SK-N-SH (cell line): ENCODE results near the gene SYT1. TPM values are rescaled to one million over a fixed set of nuclear protein-coding genes. Genes with fewer than 3 reads are reported as not detected.

Experiments used
- CTCF ChIA-PET: fragments of 300-600, 350-600 bp; formaldehyde crosslinking; extraction: SDS; loops from one replicate; lab custom pipeline; 2021; lab: Yijun Ruan, JAX
- POLR2A ChIA-PET: fragments of 350-600 bp; sonication (Branson Sonifier 250); formaldehyde crosslinking; extraction: SDS; loops from one replicate; lab custom pipeline; 2020; ENCODE audit warnings: antibody characterized with exemption, inconsistent platforms; lab: Yijun Ruan, JAX
- DNase-seq: peaks from one replicate; pipeline ENCODE4 v3.0.0; 2012
- H2AFZ ChIP-seq: fragments of 200-600 bp; sonication (generic); 2 replicates; pipeline ENCODE4 v1.8.1; 2016; ENCODE audit warnings: antibody characterized with exemption, mild to moderate bottlenecking, low read depth
- H3F3A ChIP-seq: fragments of 200-600 bp; sonication (generic); replicated peaks from 2 replicates; pipeline ENCODE3; 2016; ENCODE audit warnings: antibody characterized with exemption, mild to moderate bottlenecking; ENCODE audit not compliant: insufficient read depth
- H3K27ac ChIP-seq, 2 experiments: fragments of 200-500 bp in 1 of 2; fragments of 200-600 bp in 1 of 2; sonication (Bioruptor generic) in 1 of 2; sonication (generic), shearing (Covaris generic) in 1 of 2; 2 replicates each; pipeline versions ENCODE4 v1.5.1 to v1.6.1; 2014 to 2016; ENCODE audit warnings: low read depth in 2 of 2, inconsistent platforms in 1 of 2, low read length in 1 of 2, mild to moderate bottlenecking in 1 of 2, mixed read lengths in 1 of 2
- H3K27me3 ChIP-seq: fragments of 200-600 bp; sonication (generic), shearing (Covaris generic); 2 replicates; pipeline ENCODE4 v1.6.1; 2016; ENCODE audit warnings: mixed run types; ENCODE audit not compliant: insufficient read depth
- H3K36me3 ChIP-seq, 2 experiments: fragments of 200-500 bp in 1 of 2; fragments of 200-600 bp in 1 of 2; sonication (Bioruptor generic) in 1 of 2; sonication (generic) in 1 of 2; replicated peaks in 1 of 2; 2 replicates each; pipeline versions ENCODE3 to v1.5.1; 2014 to 2016; ENCODE audit warnings: low read length in 1 of 2, mild to moderate bottlenecking in 1 of 2; ENCODE audit not compliant: insufficient read depth in 2 of 2, control insufficient read depth in 1 of 2
- H3K4me1 ChIP-seq, 2 experiments: fragments of 200-500 bp in 1 of 2; fragments of 200-600 bp in 1 of 2; sonication (Bioruptor generic) in 1 of 2; sonication (generic), shearing (Covaris generic) in 1 of 2; 2 replicates each; pipeline versions ENCODE4 v1.5.1 to v1.6.1; 2014 to 2016; ENCODE audit warnings: low read depth in 1 of 2, low read length in 1 of 2, mixed run types in 1 of 2; ENCODE audit not compliant: insufficient read depth in 2 of 2, control insufficient read depth in 1 of 2
- H3K4me2 ChIP-seq: fragments of 200-600 bp; sonication (generic), shearing (Covaris generic); 2 replicates; pipeline ENCODE4 v1.6.1; 2017; ENCODE audit warnings: mixed run types
- H3K4me3 ChIP-seq, 2 experiments: fragments of 200-500 bp in 1 of 2; fragments of 200-600 bp in 1 of 2; sonication (Bioruptor generic) in 1 of 2; sonication (generic), shearing (Covaris generic) in 1 of 2; 2 replicates each; pipeline versions ENCODE4 v1.5.1 to v1.8.1; 2014 to 2016; ENCODE audit warnings: low read depth in 2 of 2, inconsistent platforms in 1 of 2, low read length in 1 of 2, mild to moderate bottlenecking in 1 of 2, mixed read lengths in 1 of 2, moderate library complexity in 1 of 2
- H3K79me2 ChIP-seq: fragments of 200-600 bp; sonication (generic); 2 replicates; pipeline ENCODE4 v1.8.1; 2017; ENCODE audit warnings: mild to moderate bottlenecking; ENCODE audit not compliant: insufficient read depth
- H3K9ac ChIP-seq: fragments of 200-600 bp; sonication (generic); 2 replicates; pipeline ENCODE4 v1.6.1; 2017; ENCODE audit warnings: mixed run types
- H3K9me2 ChIP-seq: fragments of 200-600 bp; sonication (generic); 2 replicates; pipeline ENCODE4 v1.6.1; 2017; ENCODE audit warnings: mixed run types
- H3K9me3 ChIP-seq: fragments of 200-600 bp; sonication (generic); 2 replicates; pipeline ENCODE4 v1.6.1; 2017; ENCODE audit warnings: mixed run types, mild to moderate bottlenecking, moderate library complexity
- H4K20me1 ChIP-seq: fragments of 200-600 bp; sonication (generic); 2 replicates; pipeline ENCODE4 v1.6.1; 2017; ENCODE audit warnings: mild to moderate bottlenecking, mixed run types; ENCODE audit not compliant: insufficient read depth
- ELF1 ChIP-seq: IDR thresholded peaks from 2 replicates; pipeline ENCODE4 v1.4.0; 2012
- EP300 ChIP-seq, 2 experiments: IDR thresholded peaks; 2 replicates each; pipeline versions ENCODE4 v1.4.0 to v1.6.1; 2012; ENCODE audit warnings: borderline replicate concordance in 1 of 2, low read depth in 1 of 2, low read length in 1 of 2
- EZH2phosphoT487 ChIP-seq: fragments of 200-600 bp; sonication (generic); IDR thresholded peaks from 2 replicates; pipeline ENCODE4 v1.6.1; 2017; ENCODE audit warnings: low read depth, mixed run types, mild to moderate bottlenecking, antibody characterized with exemption, moderate library complexity, borderline replicate concordance
- FOSL2 ChIP-seq: IDR thresholded peaks from 2 replicates; pipeline ENCODE4 v1.4.0; 2012; ENCODE audit warnings: low read depth, mild to moderate bottlenecking, moderate library complexity, borderline replicate concordance
- FOXJ3 ChIP-seq: sonication (generic); formaldehyde crosslinking; IDR thresholded peaks from 2 replicates; pipeline ENCODE4 v1.5.1; 2020; ENCODE audit warnings: mild to moderate bottlenecking, missing genetic modification reagents
- GATA2 ChIP-seq: sonication (generic); formaldehyde crosslinking; IDR thresholded peaks from 2 replicates; pipeline ENCODE4 v1.5.0; 2020; ENCODE audit warnings: mild to moderate bottlenecking, missing genetic modification reagents
- JUND ChIP-seq: IDR thresholded peaks from 2 replicates; pipeline ENCODE4 v1.4.0; 2012
- MXI1 ChIP-seq: IDR thresholded peaks from 2 replicates; pipeline ENCODE4 v1.6.1; 2012; ENCODE audit warnings: mild to moderate bottlenecking, low read depth, low read length, improper control_type of control experiment
- NFIC ChIP-seq: IDR thresholded peaks from 2 replicates; pipeline ENCODE4 v1.4.0; 2012; ENCODE audit warnings: borderline replicate concordance
- RAD21 ChIP-seq: IDR thresholded peaks from 2 replicates; pipeline ENCODE4 v1.6.1; 2012; ENCODE audit warnings: mild to moderate bottlenecking, low read length
- RCOR1 ChIP-seq: fragments of 150-350 bp; IDR thresholded peaks from 2 replicates; pipeline ENCODE4 v1.6.1; 2017; ENCODE audit warnings: antibody characterized with exemption, low read length
- REST ChIP-seq: IDR thresholded peaks from 2 replicates; pipeline ENCODE4 v1.6.1; 2012; ENCODE audit warnings: mild to moderate bottlenecking, low read depth, low read length, moderate library complexity
- SIN3A ChIP-seq: IDR thresholded peaks from 2 replicates; pipeline ENCODE4 v1.6.1; 2012; ENCODE audit warnings: low read depth, mild to moderate bottlenecking, low read length, moderate library complexity, borderline replicate concordance
- TCF12 ChIP-seq: IDR thresholded peaks from 2 replicates; pipeline ENCODE4 v1.4.0; 2012
- TEAD4 ChIP-seq: IDR thresholded peaks from 2 replicates; pipeline ENCODE4 v1.4.0; 2012; ENCODE audit warnings: mild to moderate bottlenecking, borderline replicate concordance; ENCODE audit not compliant: insufficient read depth
- USF2 ChIP-seq: fragments of 150-350 bp; IDR thresholded peaks from 2 replicates; pipeline ENCODE4 v1.6.1; 2017; ENCODE audit warnings: antibody characterized with exemption, low read length, low read depth, borderline replicate concordance
- ZBTB33 ChIP-seq: IDR thresholded peaks from 2 replicates; pipeline ENCODE4 v1.4.0; 2012; ENCODE audit warnings: low read depth, borderline replicate concordance
- WGBS: methylation state at CpG from one replicate; pipeline ENCODE4 v1.1.6; 2017; ENCODE audit warnings: low lambda C conversion rate; 5-methylcytosine and 5-hydroxymethylcytosine counted together
- polyA plus RNA-seq, 3 experiments: library from polyadenylated mRNA; depleted of rRNA; stranded (reverse); fragments of >200 nt; gene quantifications; 2 replicates each; pipeline ENCODE4 v1.2.3, GENCODE V29; 2012
- TF ChIP-seq, protein P1 (sequence below): IDR thresholded peaks from 2 replicates; pipeline ENCODE4; 2012
- TF ChIP-seq, protein P2 (sequence below): IDR thresholded peaks from 2 replicates; pipeline ENCODE4 v1.4.0; 2012; ENCODE audit warnings: low read depth, borderline replicate concordance

Gene SYT1
- polyA plus RNA-seq, 1 of the 3 experiments (the other 2 are of a cell fraction): 12.7 TPM

DNA sequence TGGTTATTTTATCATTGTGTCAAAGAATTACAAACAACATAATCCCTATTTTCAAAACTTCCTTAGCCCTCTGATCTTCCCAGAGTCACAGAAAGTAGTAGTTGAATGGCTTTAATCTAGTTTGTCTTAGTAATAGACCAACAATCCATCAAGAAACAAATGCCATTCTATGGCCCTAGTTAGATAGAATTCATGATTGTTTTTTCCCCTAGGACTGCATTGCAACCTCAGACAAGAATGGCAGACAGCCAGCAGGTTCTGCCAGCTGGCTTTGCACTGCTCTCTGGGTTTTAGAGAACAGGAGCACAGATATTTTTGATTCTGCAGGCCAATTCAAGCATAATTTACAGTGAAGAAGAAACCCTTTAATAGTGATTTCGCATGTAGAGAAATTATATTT is 33.8 kb downstream of the SYT1 start:
- ChIA-PET POLR2A (no interaction called here), CTCF (interaction anchor here (1.2 to 1.6 kb wide), 2 partner anchors 9 to 54 kb away, joined by 3 read pairs; no protein-coding TSS in a partner anchor)
- Histone ChIP-seq H3K9me3 (no peaks in the 10 kb centered on the region), H3K4me2 (no peak overlapping the region), H3K27me3 (no peaks in the 10 kb centered on the region), H3K79me2 (peaks cover 4% of the 10 kb centered on the region; the same call in 1 of the 2 replicates), H3K9me2 (no peaks in the 10 kb centered on the region), H3K9ac (no peak overlapping the region), H4K20me1 (no peaks in the 10 kb centered on the region; the same call in 1 of the 2 replicates), H3K4me1 (peaks cover 15 to 16% of the 10 kb centered on the region in 2 experiments; a peak in 3 of 4 replicates), H3K4me3 (no peak overlapping the region), H3F3A (peaks cover 2% of the 10 kb centered on the region), H3K27ac (peak overlapping the region; percentile 27 to 81; a peak in 3 of 4 replicates), H2AFZ (no peak overlapping the region), H3K36me3 (peaks cover 4 to 10% of the 10 kb centered on the region in 2 experiments)
- TF ChIP-seq MXI1: 0 out of 2 replicates have a peak, but pooled peaks have one; percentile 25
- TF ChIP-seq JUND: peak; percentile 23; the same call in 1 of the 2 replicates
- no peak for TF ChIP-seq ELF1
- peak; percentile 82 for TF ChIP-seq NFIC
- TF ChIP-seq, protein P1, sequence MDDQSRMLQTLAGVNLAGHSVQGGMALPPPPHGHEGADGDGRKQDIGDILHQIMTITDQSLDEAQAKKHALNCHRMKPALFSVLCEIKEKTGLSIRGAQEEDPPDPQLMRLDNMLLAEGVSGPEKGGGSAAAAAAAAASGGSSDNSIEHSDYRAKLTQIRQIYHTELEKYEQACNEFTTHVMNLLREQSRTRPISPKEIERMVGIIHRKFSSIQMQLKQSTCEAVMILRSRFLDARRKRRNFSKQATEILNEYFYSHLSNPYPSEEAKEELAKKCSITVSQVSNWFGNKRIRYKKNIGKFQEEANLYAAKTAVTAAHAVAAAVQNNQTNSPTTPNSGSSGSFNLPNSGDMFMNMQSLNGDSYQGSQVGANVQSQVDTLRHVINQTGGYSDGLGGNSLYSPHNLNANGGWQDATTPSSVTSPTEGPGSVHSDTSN: peak; percentile 53; the same call in 1 of the 2 replicates
- TF ChIP-seq ZBTB33: no peak
- TF ChIP-seq RCOR1: peak; percentile 67; the same call in 1 of the 2 replicates
- TF ChIP-seq TCF12: peak; percentile 62
- no peak for TF ChIP-seq REST
- TF ChIP-seq FOXJ3 (CRISPR knock-in tag): no peak
- peak; percentile 48 for TF ChIP-seq GATA2
- TF ChIP-seq TEAD4: no peak
- TF ChIP-seq, protein P2, sequence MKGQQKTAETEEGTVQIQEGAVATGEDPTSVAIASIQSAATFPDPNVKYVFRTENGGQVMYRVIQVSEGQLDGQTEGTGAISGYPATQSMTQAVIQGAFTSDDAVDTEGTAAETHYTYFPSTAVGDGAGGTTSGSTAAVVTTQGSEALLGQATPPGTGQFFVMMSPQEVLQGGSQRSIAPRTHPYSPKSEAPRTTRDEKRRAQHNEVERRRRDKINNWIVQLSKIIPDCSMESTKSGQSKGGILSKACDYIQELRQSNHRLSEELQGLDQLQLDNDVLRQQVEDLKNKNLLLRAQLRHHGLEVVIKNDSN: no peak
- no peak for TF ChIP-seq SIN3A
- TF ChIP-seq RAD21: 0 out of 2 replicates have a peak, but pooled peaks have one; percentile 16
- TF ChIP-seq EZH2phosphoT487: no peak
- peak in 1 of 2 experiments; percentile 57; a peak in 1 of 4 replicates for TF ChIP-seq EP300 (IDR thresholded peaks at IDR 0.05; ENCODE audit: borderline replicate concordance in 1 of 2, low read depth in 1 of 2, low read length in 1 of 2)
- TF ChIP-seq USF2: no peak
- TF ChIP-seq FOSL2: no peak
- 96% methylated on average over 1 of the region's 1 CpG for WGBS
- peak; percentile 25 for DNase-seq
